ENCODE measurements around the gene PSMD11. TPM values are rescaled to one million over a fixed set of nuclear protein-coding genes. Genes with fewer than 3 reads are reported as not detected.

PSMD11 gene
- total RNA-seq, 1 experiment from 2014 or later = 172 TPM

Other genes with a start within 250 kb of the PSMD11 start
- 2.9 and 3.6 TPM in 2 replicates for gene RHBDL3, start 178.7 kb upstream of the PSMD11 start, total RNA-seq (2014; rRNA removed; shearing (Covaris generic))
- gene C17orf75, start 102.3 kb upstream of the PSMD11 start, total RNA-seq (2014; rRNA removed; shearing (Covaris generic)) = 20.0 and 24.9 TPM in 2 replicates
- gene ZNF207, start 94.4 kb upstream of the PSMD11 start, total RNA-seq (2014; rRNA removed; shearing (Covaris generic)) = 145 and 203 TPM in 2 replicates
- gene CDK5R1, start 42.5 kb downstream of the PSMD11 start, total RNA-seq (2014; rRNA removed; shearing (Covaris generic)) = 2.5 and 3.2 TPM in 2 replicates